HEK293 (cell line): ENCODE data around the gene OR52A5.

ENCODE experiments used
- CTCF ChIA-PET: fragments of 350-600 bp; formaldehyde crosslinking; extraction: SDS; loops from one replicate; lab custom pipeline; 2021; ENCODE audit warnings: antibody characterized with exemption; lab: Yijun Ruan, JAX
- POLR2A ChIA-PET: fragments of 300-600 bp; formaldehyde crosslinking; extraction: SDS; loops from one replicate; lab custom pipeline; 2020; ENCODE audit warnings: antibody characterized with exemption, inconsistent platforms; lab: Yijun Ruan, JAX
- H3K27ac ChIP-seq: fragments of 200-500 bp; sonication (Bioruptor generic); 2 replicates; pipeline ENCODE4 v1.5.1; 2014; ENCODE audit warnings: low read depth, low read length, control low read depth, inconsistent platforms; ENCODE audit errors: extremely low read depth
- H3K36me3 ChIP-seq, 2 experiments: fragments of 200-500 bp in 1 of 2; sonication (Bioruptor generic) in 1 of 2; 1 replicate in 1 of 2; 2 replicates in 1 of 2; pipeline ENCODE4 v1.5.1; 2014 to 2017; ENCODE audit warnings: inconsistent platforms in 2 of 2, low read length in 2 of 2; ENCODE audit not compliant: control insufficient read depth in 2 of 2, insufficient read depth in 1 of 2
- H3K4me1 ChIP-seq: fragments of 200-500 bp; sonication (Bioruptor generic); 2 replicates; pipeline ENCODE4 v1.5.1; 2014; ENCODE audit warnings: mild to moderate bottlenecking, low read length, inconsistent platforms; ENCODE audit not compliant: control insufficient read depth, insufficient read depth
- H3K4me3 ChIP-seq: 2 replicates; pipeline ENCODE4 v1.5.1; 2011; ENCODE audit warnings: low read depth, mild to moderate bottlenecking, control low read depth, low read length, moderate library complexity
- H3K9me3 ChIP-seq: fragments of 200-500 bp; sonication (Bioruptor generic); 2 replicates; pipeline ENCODE4 v1.5.1; 2014; ENCODE audit warnings: low read depth, low read length, inconsistent platforms; ENCODE audit not compliant: control insufficient read depth, insufficient read depth
- GLIS2 ChIP-seq: fragments of 450-650 bp; formaldehyde crosslinking; IDR thresholded peaks from 2 replicates; pipeline ENCODE4 v1.5.1; 2016; ENCODE audit warnings: missing biosample characterization, missing genetic modification characterization
- HOXD13 ChIP-seq: sonication (generic); formaldehyde crosslinking; IDR thresholded peaks from 2 replicates; pipeline ENCODE4 v1.8.0; 2022; ENCODE audit warnings: missing genetic modification reagents, borderline replicate concordance
- KLF1 ChIP-seq: fragments of 450-650 bp; formaldehyde crosslinking; IDR thresholded peaks from 2 replicates; pipeline ENCODE4 v1.5.1; 2016; ENCODE audit warnings: missing biosample characterization, missing genetic modification characterization
- OSR2 ChIP-seq: fragments of 450-650 bp; formaldehyde crosslinking; IDR thresholded peaks from 2 replicates; pipeline ENCODE4 v1.5.1; 2016; ENCODE audit warnings: missing biosample characterization, missing genetic modification characterization
- RBAK ChIP-seq: fragments of 450-650 bp; formaldehyde crosslinking; IDR thresholded peaks from 2 replicates; pipeline ENCODE4 v1.5.1; 2016; ENCODE audit warnings: missing biosample characterization, missing genetic modification characterization
- SP3 ChIP-seq: fragments of 450-650 bp; formaldehyde crosslinking; IDR thresholded peaks from 2 replicates; pipeline ENCODE4 v1.5.1; 2016; ENCODE audit warnings: missing biosample characterization, missing genetic modification characterization
- TCF7L2 ChIP-seq: IDR thresholded peaks from 2 replicates; pipeline ENCODE4 v1.6.1; 2011; ENCODE audit warnings: low read depth, mild to moderate bottlenecking, inconsistent platforms, low read length, moderate library complexity, borderline replicate concordance
- ZFP69B ChIP-seq: fragments of 450-650 bp; formaldehyde crosslinking; IDR thresholded peaks from 2 replicates; pipeline ENCODE4 v1.5.1; 2016; ENCODE audit warnings: missing biosample characterization, missing genetic modification characterization
- ZNF146 ChIP-seq: fragments of 450-650 bp; formaldehyde crosslinking; IDR thresholded peaks from 2 replicates; pipeline ENCODE4 v1.5.1; 2016; ENCODE audit warnings: missing biosample characterization, missing genetic modification characterization
- ZNF157 ChIP-seq: fragments of 450-650 bp; formaldehyde crosslinking; IDR thresholded peaks from 2 replicates; pipeline ENCODE4 v1.5.1; 2016; ENCODE audit warnings: missing biosample characterization, missing genetic modification characterization
- ZNF274 ChIP-seq, 2 experiments: fragments of 200-500 bp in 1 of 2; fragments of 450-650 bp in 1 of 2; sonication (Bioruptor generic) in 1 of 2; formaldehyde crosslinking in 1 of 2; IDR thresholded peaks; 2 replicates each; pipeline versions ENCODE4 v1.5.1 to v1.6.1; 2014 to 2016; ENCODE audit warnings: borderline replicate concordance in 1 of 2, inconsistent platforms in 1 of 2, low read length in 1 of 2, missing biosample characterization in 1 of 2, missing genetic modification characterization in 1 of 2
- ZNF362 ChIP-seq: fragments of 450-650 bp; formaldehyde crosslinking; IDR thresholded peaks from 2 replicates; pipeline ENCODE4 v1.5.1; 2016; ENCODE audit warnings: missing biosample characterization, missing genetic modification characterization
- ZNF449 ChIP-seq: fragments of 450-650 bp; formaldehyde crosslinking; IDR thresholded peaks from 2 replicates; pipeline ENCODE4 v1.5.1; 2017; ENCODE audit warnings: missing biosample characterization, mild to moderate bottlenecking, missing genetic modification characterization, moderate library complexity
- ZNF488 ChIP-seq: fragments of 450-650 bp; formaldehyde crosslinking; IDR thresholded peaks from 2 replicates; pipeline ENCODE4 v1.5.1; 2016; ENCODE audit warnings: missing biosample characterization, missing genetic modification characterization
- ZNF510 ChIP-seq: fragments of 450-650 bp; formaldehyde crosslinking; IDR thresholded peaks from 2 replicates; pipeline ENCODE4 v1.5.1; 2018; ENCODE audit warnings: mild to moderate bottlenecking, missing genetic modification characterization, missing biosample characterization; ENCODE audit not compliant: insufficient replicate concordance
- ZNF626 ChIP-seq: fragments of 450-650 bp; sonication (Bioruptor Pico); formaldehyde crosslinking; IDR thresholded peaks from 2 replicates; pipeline ENCODE4 v1.5.1; 2018; ENCODE audit warnings: missing biosample characterization, missing genetic modification characterization, inconsistent platforms
- ZNF692 ChIP-seq: fragments of 450-650 bp; formaldehyde crosslinking; IDR thresholded peaks from 2 replicates; pipeline ENCODE4 v1.5.1; 2016; ENCODE audit warnings: missing biosample characterization, missing genetic modification characterization
- ZNF704 ChIP-seq: fragments of 450-650 bp; formaldehyde crosslinking; IDR thresholded peaks from 2 replicates; pipeline ENCODE4 v1.5.1; 2016; ENCODE audit warnings: missing biosample characterization, missing genetic modification characterization
- ZSCAN23 ChIP-seq: fragments of 450-650 bp; formaldehyde crosslinking; IDR thresholded peaks from 2 replicates; pipeline ENCODE4 v1.5.1; 2016; ENCODE audit warnings: missing biosample characterization, missing genetic modification characterization

Gene OR52A5

GRCh38 chr11:5090668-5091067, 47.5 kb downstream of the OR52A5 start:
- TF ChIP-seq ZNF274 (IDR thresholded peaks at IDR 0.05; ENCODE audit: low read length) (no peak), ZNF274 (tag by site-specific recombination; IDR thresholded peaks at IDR 0.05; ENCODE audit: borderline replicate concordance) (no peak), GLIS2 (tag by site-specific recombination) (no peak), ZNF692 (tag by site-specific recombination) (no peak), ZNF488 (tag by site-specific recombination) (no peak), TCF7L2 (no peak), ZNF146 (tag by site-specific recombination) (no peak), ZNF362 (tag by site-specific recombination) (no peak), HOXD13 (CRISPR knock-in tag) (no peak), RBAK (tag by site-specific recombination) (no peak), ZSCAN23 (tag by site-specific recombination) (no peak), OSR2 (tag by site-specific recombination) (no peak), ZNF449 (no peak), KLF1 (no peak), ZNF510 (tag by site-specific recombination) (no peak), ZFP69B (no peak)
- H3K36me3 ChIP-seq = no peaks in the 10 kb centered on the region
- ChIA-PET POLR2A (no interaction called here), CTCF (no interaction called here)
- no peaks in the 10 kb centered on the region for H3K9me3 ChIP-seq
- H3K4me3 ChIP-seq = no peak overlapping the region
- H3K4me1 ChIP-seq = no peaks in the 10 kb centered on the region
- H3K27ac ChIP-seq = no peak overlapping the region

GRCh38 chr11:5088556-5088955, 49.6 kb downstream of the OR52A5 start:
- no peak for TF ChIP-seq ZNF626 (tag by site-specific recombination)
- TF ChIP-seq ZNF704 (tag by site-specific recombination) = no peak
- no peak for TF ChIP-seq ZNF157
- no peak for TF ChIP-seq SP3 (tag by site-specific recombination)
- Histone ChIP-seq H3K36me3 (no peaks in the 10 kb centered on the region), H3K4me1 (no peaks in the 10 kb centered on the region), H3K27ac (no peak overlapping the region), H3K4me3 (no peak overlapping the region), H3K9me3 (no peaks in the 10 kb centered on the region)
- ChIA-PET CTCF (no interaction called here), POLR2A (no interaction called here)
